Jurkat, Clone E6-1 (cell line): ENCODE data around the gene ARAP1. TPM values are rescaled to one million over a fixed set of nuclear protein-coding genes. Genes with fewer than 3 reads are reported as not detected.
A peak's percentile ranks its signal among the peaks of the same experiment; 100 is the strongest.
"Not testable (repeated sequence)": the region's sequence is repeated elsewhere in the genome, so short reads cannot be mapped to it uniquely, and the experiment has no call there.

Experiments
- DNase-seq: peaks from one replicate; pipeline ENCODE4 v3.0.0-alpha.2; 2011; ENCODE audit warnings: low read depth, low spot score
- H3K4me3 ChIP-seq: 2 replicates; pipeline ENCODE4 v1.5.1; 2011; ENCODE audit warnings: mild to moderate bottlenecking, low read length, control low read depth, moderate library complexity
- polyA plus RNA-seq: library from polyadenylated mRNA; unstranded; fragments of >200 nt; gene quantifications from one replicate; pipeline ENCODE4 v1.2.1, GENCODE V29; 2012; ENCODE audit warnings: missing spikeins; ENCODE audit not compliant: insufficient read length, insufficient read depth

ARAP1 gene
- 54.1 TPM for polyA plus RNA-seq

- H3K4me3 ChIP-seq: peak within 1 kb of the TSS; percentile 85
- DNase-seq: peak; percentile 66
These were observed at the start of gene ARAP1 for GRCh38 chr11:72752088-72752914. TSS of gene ARAP1 (minus strand) at chr11:72752408. CDS start at chr11:72727128, 25,280 bp downstream.

GRCh38 chr11:72799441-72799840 lies 47.2 kb upstream of the ARAP1 start:
- H3K4me3 ChIP-seq: no peak overlapping the region
- no peak for DNase-seq

GRCh38 chr11:72798361-72798760 lies 46.2 kb upstream of the ARAP1 start:
- no peak overlapping the region for H3K4me3 ChIP-seq
- no peak for DNase-seq

- H3K4me3 ChIP-seq: peak within 1 kb of the TSS; percentile 76
- peak; percentile 88 for DNase-seq
These were observed 41.5 kb upstream of the ARAP1 start, which contains the start of gene STARD10 for GRCh38 chr11:72793425-72794367. TSS of gene STARD10 (minus strand) at chr11:72794047. CDS start at chr11:72781181, 12,866 bp downstream.

DNA sequence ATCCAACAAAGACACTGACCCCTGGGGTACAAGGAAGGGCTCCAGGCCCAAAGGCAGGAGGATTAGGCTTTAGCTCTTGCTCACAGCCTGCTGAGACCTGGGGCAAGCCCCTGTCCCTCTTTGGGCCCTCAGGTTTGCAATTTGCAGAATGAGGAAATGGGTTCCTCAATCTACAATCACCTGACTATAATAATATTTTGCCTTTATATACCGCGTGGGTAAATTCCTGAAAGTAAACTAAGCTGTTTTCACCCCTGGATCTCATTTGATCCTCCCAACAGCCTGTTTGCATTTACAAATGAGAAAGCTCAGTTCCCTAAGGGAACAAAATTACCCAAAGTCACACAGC lies 40.8 kb upstream of the ARAP1 start:
- H3K4me3 ChIP-seq: peak overlapping the region; percentile 76

DNA sequence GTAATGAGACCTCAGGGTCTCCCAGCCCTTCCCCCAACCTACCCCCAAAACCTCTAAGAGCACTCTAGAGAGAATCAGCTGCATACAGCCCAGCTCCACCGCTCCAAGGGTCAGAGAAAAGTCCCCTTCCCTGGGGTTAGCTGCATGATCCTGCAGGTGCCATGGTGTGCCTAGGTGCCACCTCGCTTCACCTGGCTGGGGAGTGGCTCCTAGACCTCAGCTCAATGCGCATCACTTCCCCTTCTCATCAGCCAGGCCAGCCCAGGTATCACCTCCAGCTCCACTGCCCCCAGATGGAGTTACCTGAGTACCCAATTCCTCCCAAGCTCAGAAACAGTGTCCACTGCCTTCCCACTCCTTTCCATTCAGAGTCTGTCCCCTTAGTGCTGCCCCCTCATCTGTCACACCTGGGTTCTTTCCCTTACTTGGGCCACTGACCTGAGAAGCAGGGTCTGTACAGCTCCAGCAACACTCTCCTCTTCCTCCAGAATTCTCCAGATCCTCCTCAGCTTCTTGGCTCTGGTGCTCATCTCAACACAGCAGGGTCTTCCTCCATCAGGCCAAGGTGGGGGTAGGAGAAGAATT lies 40.3 kb upstream of the ARAP1 start:
- DNase-seq: no peak
- H3K4me3 ChIP-seq: no peak overlapping the region

More for the DNA sequence above, 40.8 kb upstream of the ARAP1 start:
- no peak for DNase-seq

DNA sequence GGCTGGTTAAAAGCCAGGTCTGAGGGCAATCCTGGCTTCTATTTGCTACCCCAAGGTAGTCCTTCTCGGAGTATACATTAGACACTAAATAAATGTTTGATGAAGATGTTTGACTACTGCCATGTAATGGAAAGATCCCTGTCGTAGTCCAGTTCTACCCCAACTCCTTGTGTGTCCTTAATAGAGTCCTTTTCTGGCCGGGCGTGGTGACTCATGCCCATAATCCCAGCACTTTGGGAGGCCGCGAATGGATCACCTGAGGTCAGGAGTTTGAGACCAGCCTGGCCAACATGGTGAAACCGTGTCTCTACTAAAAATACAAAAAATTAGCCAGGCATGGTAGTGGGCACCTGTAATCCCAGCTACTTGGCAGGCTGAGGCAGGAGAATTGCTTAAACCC lies 39.0 kb upstream of the ARAP1 start:
- H3K4me3 ChIP-seq, DNase-seq: not testable (repeated sequence)

- H3K4me3 ChIP-seq: no peak overlapping the region
- no peak for DNase-seq
These were observed 37.4 kb upstream of the ARAP1 start for GRCh38 chr11:72789493-72790131.

DNA sequence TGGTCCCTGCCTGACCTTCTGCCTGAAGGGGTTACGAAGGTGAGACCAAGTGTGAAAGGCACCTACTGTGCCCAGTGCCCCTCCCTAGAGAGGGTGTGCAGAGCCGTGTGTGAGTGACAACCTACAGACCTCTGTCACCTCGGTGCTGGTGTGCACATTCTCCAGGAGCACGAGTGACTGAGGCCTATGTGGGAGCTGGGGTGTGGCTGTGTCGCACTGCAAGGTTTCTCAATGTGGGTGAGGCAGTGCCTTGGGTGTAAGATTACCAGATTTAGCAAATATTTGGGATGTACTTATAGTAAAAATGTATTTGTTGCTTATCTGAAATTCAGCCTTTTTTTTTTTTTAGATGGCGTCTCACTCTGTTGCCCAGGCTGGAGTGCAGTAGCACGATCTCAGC lies 36.0 kb upstream of the ARAP1 start:
- no peak overlapping the region for H3K4me3 ChIP-seq
- no peak for DNase-seq

GRCh38 chr11:72787216-72788104 lies 35.3 kb upstream of the ARAP1 start:
- no peak for DNase-seq
- H3K4me3 ChIP-seq: no peak overlapping the region

GRCh38 chr11:72786305-72787215 lies 34.4 kb upstream of the ARAP1 start:
- DNase-seq: no peak

DNA sequence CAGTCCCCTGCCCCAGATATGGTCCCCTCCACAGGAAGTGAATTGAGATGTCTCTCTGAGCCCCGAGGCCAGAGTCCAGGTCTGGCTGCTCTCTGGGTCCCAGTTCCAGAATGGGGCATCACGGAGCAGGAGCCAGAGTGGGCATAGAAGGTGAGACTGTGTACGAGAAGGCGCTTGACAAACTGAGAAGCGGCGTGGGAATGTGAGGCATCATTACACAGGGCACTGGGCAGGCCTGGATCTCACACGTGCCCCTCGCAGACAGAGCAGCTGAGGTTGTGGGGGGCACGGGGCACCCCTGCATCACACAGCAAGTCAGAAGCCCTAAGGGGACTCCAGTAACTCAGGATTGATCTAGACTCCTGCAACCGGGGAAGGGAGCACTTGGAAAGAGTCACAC lies 32.5 kb upstream of the ARAP1 start:
- DNase-seq: no peak
- no peak overlapping the region for H3K4me3 ChIP-seq

More at GRCh38 chr11:72786305-72787215, 34.4 kb upstream of the ARAP1 start:
- H3K4me3 ChIP-seq: no peak overlapping the region

DNA sequence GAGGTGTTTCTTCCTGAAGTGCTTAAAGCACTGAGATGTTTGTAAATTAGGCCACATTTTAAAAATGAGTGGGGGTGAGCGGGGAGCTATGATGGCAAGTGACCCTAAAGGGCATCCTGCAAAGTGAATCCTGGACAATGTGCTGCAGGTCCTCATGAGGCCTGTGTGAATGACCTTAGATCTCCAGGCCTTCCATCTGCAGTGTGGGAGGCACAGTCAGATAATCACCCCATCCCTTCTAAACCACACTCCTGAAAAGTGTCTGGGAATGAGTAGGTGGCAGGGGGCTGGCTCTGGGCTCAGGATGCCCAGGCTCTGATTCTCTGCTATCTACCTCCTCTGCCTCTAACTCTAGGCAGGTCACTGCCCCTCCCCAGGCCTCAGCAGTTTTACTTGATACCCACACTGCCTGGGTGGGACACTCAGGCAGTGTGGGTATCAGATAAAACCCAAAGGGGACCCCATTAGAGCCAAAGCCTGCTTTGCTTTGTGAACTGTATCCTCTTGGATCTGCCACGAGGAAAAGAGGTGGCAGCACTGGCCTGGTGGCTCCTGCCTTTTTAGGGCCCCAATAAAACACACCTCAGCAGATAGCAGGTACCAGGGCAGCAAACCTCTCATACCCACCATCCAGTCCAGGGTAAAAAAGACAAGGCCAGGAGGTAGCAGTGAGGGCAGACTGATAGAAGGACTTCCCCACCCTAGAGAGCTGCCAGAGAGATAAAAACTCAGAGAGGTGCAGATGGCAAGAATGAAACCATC lies 31.1 kb upstream of the ARAP1 start:
- H3K4me3 ChIP-seq: no peak overlapping the region
- DNase-seq: no peak

- DNase-seq: no peak
- peak overlapping the region; percentile 43 for H3K4me3 ChIP-seq
These were observed 30.1 kb upstream of the ARAP1 start for GRCh38 chr11:72782081-72782920.

DNA sequence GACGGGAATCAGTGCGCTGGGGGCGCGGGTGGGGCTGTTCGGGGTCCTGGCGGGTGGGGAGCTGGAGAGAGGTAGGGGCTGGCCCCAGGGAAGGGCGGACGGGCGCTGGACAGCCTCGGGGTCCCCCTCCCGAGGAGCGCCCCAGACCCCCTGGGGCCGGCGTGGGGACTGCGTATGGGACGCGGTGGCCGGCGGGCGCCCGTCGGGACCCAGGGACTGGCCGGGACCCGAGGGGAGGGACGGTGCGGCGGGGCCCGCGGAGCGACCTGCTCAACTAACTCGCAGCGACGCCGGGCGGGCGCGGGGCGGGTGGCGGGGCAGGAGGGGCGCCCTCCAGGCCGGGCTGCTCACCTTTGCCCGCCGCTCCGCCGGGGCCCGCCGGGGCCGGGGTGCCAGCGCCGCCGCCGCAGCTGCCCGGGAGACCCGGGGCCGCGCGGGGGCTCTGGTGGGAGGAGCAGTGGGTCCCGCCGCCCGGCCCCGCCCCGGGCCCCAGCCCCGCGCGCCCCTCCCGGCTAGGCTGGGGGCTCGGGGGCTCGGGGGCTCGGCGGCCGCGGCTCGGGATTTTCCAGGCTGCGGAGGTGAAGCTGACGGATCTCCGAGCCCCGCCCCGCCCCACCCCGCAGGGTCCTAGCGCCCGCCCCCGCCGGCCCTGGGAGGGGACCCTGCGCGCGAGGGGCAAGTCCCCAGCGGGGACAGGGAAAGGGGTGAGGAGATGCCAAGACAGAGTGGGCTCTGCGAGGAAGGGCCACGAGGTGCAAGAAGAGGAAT lies 29.3 kb upstream of the ARAP1 start:
- DNase-seq: no peak
- H3K4me3 ChIP-seq: peak overlapping the region; percentile 43
